GM21529 (cell line): ENCODE results near the gene PAX7.

Experiments used
- ATAC-seq: cut with Tn5 transposase; IDR thresholded peaks from one replicate; pipeline ENCODE4 v1.9.1; 2021; ENCODE audit not compliant: unreplicated experiment

The PAX7 gene

DNA sequence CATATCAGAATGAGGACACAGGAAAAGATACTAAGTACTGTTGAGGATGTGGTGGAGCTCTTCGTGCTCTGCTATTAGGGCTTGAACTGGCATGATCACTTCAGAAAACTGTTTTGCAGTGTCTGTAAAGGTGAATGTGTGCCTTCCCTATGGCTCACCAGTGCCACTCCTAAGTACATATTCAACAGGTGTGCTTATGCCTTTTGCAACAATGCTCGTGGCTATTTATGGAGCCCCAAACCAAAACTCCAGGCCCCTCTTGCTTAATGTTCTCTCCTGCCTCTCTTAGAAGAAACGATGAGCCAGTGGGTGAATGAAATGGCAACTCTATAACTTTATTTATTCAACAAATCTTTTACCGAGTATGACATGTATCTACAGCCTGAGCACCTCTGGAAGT, 158.6 kb downstream of the PAX7 start:
- no peak for ATAC-seq

DNA sequence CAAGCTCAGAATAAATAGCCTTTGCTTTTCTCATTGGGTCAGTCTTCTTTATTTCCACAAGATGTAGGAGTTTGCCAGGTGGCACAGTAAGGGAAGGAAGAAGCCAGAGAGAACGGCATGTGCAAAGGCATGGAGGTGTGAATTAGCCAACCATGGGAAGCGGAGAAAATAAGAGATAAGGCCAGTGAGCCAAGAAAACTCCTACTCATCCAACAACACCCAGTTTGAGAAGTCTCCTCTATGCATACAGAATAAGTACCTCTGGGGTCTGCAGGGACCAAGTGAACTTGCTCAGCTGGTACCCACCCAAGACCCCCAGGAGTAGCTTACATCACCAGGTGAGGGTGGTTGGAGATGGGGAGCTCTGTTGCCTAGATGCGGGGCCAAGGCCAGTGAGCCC, 162.1 kb downstream of the PAX7 start:
- no peak for ATAC-seq

DNA sequence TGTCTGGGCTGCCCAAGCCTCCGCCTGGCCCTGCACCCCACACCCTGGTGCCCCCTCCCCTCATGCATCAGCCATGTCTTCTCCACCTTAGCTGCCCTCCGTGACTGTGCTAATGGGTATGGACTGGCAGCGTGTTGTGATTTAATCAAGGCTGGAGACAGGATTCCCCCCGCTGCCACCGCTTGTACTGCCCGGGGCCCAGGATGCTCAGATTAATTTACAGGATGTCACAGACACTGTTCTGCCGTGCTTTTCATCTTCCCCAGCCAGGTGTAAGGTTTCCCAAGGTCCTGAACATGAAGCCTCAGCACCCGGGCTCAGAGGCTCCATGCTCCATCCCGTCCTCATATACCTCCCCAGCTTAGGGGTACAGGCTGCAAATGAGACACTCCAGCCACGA, 162.5 kb downstream of the PAX7 start:
- ATAC-seq: no peak

DNA sequence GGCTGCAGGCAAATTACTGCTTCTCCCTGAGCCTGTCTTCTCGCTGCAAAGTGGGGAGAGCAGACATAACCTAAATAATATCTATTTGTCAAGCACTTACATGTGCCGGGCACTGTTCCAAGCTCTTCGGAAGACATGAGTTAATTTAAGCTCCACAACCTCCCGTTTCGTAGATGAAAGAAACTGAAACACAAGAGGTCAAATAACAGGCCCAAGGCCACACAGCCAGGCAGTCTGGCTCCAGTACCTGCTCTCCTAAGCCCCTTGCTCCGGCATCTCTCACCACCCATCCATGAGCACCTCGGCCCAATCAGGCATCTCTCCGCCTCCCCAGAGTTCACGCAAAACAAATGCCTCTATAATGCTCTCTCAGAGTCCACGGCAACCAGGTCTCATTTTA, 163.4 kb downstream of the PAX7 start:
- ATAC-seq: no peak

DNA sequence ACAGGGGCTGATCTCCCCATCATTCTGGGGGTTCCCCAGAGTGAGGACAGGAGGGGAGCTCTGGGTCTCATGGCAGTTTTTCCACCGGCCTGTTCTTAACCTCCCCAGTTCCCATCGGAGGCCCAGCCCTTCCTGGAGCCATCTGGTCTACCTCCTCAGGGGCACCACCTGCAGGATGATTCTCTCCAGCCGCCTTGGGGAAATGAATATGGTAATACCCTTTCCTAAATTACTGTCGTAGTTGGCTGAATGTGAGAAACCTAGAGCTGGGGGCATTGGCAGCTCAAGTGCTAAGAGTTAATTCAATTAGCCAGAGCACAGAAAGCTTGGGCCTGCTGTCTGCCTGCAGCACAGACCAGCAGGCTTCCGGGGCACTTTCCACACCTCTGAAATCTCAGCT, 163.9 kb downstream of the PAX7 start:
- ATAC-seq: no peak

DNA sequence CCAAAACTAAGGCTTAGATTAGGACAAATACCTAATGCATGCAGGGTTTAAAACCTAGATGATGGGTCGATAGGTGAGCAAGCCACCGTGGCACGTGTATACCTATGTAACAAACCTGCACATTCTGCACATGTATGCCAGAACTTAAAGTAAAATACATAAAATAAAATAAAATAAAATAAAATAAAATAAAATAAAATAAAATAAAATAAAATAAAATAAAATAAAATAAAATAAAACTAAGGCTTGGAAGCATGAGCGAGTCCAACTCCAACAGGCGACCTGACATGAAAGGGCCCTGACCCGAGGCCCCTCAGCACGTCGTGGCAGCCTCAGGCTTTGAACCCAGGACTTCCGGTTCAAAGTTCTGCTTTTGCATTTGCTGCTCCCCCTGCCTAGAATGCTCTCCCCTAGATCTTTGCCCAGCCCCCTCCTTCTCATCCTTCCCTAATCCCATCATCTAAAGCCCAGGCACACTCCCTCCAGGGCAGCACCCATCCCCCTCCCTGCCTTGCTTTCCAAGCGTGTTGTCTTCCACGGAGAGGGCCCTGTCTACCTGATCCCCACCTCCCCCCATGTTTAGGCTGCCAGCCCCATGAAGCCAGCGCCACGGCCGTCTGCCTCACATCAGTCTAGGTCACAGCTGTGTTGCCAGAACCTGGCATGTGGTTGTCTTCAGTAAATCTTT, 164.5 kb downstream of the PAX7 start:
- ATAC-seq: no peak

DNA sequence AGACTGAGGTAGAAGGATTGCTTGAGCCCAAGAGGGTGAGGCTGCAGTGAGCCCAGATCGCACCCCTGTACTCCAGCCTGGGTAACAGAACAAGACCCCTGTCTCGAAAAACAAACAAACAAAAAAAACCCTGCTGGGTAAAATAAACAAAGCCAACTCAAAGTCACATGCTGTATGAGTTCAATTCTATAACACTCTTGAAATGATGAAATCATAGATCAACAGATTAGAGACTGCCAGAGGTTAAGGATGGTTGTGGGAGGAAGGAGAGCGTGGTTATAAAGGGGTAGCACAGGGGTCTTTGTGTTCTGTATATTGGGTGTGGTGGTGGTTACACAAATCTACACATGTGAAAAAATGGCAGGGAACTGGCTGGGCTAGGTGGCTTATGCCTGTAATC, 166.3 kb downstream of the PAX7 start:
- ATAC-seq: no peak
